GM20000 (cell line): ENCODE data around the gene CLCN7.

Experiments used
- DNase-seq: peaks from one replicate; pipeline ENCODE4 v3.0.0; 2012; ENCODE audit warnings: low spot score
- CTCF ChIP-seq: IDR thresholded peaks from 2 replicates; pipeline ENCODE4 v1.5.1; 2012; ENCODE audit warnings: mild to moderate bottlenecking, control low read depth; ENCODE audit errors: extremely low read depth, missing control alignments

CLCN7 gene

GRCh38 chr16:1491327-1491726, 16.5 kb upstream of the CLCN7 start:
- no peak for TF ChIP-seq CTCF
- no peak for DNase-seq

GRCh38 chr16:1489077-1489476, 14.2 kb upstream of the CLCN7 start:
- no peak for TF ChIP-seq CTCF
- no peak for DNase-seq

- DNase-seq = no peak
- no peak for TF ChIP-seq CTCF
Observed at GRCh38 chr16:1488619-1489018, 13.8 kb upstream of the CLCN7 start, which contains the start of gene PTX4. Gene PTX4 (minus strand): TSS chr16:1488944. CDS start chr16:1488909, 35 bp downstream.

GRCh38 chr16:1488054-1488601, 13.3 kb upstream of the CLCN7 start:
- TF ChIP-seq CTCF = no peak
- no peak for DNase-seq

GRCh38 chr16:1487395-1488053, 12.7 kb upstream of the CLCN7 start:
- no peak for TF ChIP-seq CTCF
- DNase-seq = no peak

- no peak for TF ChIP-seq CTCF
Observed at GRCh38 chr16:1486551-1487390, 11.9 kb upstream of the CLCN7 start.

GRCh38 chr16:1485847-1486496, 11.1 kb upstream of the CLCN7 start:
- no peak for TF ChIP-seq CTCF

More at GRCh38 chr16:1486551-1487390, 11.9 kb upstream of the CLCN7 start:
- no peak for DNase-seq

More at GRCh38 chr16:1485847-1486496, 11.1 kb upstream of the CLCN7 start:
- no peak for DNase-seq
